GM19467 (cell line): ENCODE data around the gene STK17B.
A peak's percentile ranks its signal among the peaks of the same experiment; 100 is the strongest.

Experiments used
- ATAC-seq: cut with Tn5 transposase; IDR thresholded peaks from one replicate; pipeline ENCODE4 v1.9.1; 2021; ENCODE audit warnings: mild to moderate bottlenecking, moderate library complexity; ENCODE audit not compliant: unreplicated experiment

STK17B gene

DNA sequence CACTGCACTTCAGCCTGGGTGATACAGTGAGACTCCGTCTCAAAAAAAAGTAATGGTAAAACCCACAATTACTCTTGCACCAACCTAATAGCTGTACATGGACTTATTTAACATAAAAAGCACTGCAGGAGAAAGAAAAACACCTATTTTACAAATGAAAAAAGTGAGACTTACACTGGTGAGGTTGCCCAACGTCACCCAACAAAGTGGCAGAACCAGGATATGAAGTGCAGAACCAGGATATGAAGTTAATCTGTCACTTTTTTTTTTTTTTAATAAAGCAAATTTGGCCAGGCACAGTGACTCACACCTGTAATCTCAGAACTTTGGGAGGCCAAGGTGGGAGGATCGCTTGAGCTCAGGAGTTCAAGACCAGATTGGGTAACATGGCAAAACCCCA lies 13.5 kb upstream of the STK17B start:
- ATAC-seq, result no peak

DNA sequence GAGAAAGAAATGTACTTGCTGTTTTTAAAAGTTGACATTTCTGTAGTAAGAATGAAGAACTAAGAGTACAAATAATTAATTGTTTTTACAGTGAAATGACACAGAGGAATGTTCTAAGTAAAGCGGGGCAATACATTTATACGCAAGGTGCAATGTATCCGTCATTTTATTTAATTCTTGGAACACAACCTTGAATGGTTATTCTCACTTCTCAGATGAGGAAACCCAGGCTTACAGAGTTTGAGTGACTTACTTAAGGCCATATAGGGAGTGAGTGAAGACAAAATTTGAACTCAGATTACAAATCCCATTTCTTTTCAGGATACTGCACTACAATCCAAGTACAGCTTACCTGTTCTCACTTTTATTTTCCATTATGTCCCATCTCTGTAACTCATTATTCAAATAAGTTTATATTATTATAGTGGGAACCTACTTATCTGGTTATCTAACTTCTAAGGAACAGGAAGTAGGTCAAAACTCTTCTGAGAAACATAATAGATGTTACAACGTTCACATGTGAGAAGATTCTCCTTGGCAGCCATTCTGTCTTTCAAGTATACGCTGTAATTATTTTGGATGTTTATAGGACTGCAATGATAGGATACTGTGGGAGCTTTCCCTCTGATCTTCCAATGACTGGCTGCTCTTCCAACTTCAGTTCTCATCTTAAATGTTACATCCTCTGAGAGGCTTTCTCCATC lies 12.3 kb upstream of the STK17B start:
- no peak for ATAC-seq

DNA sequence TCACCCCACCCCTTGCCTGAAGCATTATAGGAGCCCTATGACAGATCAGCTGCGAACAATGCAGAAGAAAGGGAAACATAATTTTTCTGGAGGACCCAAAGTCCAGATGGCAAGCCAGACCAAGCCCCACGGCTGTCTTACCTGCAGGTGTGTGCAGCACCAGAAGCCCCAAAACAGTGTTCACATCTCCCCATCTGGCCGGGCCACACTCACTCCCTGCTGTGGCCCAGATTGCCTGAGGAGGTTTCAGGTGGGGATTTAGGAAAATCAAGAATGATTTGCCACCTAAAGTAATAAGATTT lies 11.7 kb upstream of the STK17B start:
- peak; percentile 25 for ATAC-seq

DNA sequence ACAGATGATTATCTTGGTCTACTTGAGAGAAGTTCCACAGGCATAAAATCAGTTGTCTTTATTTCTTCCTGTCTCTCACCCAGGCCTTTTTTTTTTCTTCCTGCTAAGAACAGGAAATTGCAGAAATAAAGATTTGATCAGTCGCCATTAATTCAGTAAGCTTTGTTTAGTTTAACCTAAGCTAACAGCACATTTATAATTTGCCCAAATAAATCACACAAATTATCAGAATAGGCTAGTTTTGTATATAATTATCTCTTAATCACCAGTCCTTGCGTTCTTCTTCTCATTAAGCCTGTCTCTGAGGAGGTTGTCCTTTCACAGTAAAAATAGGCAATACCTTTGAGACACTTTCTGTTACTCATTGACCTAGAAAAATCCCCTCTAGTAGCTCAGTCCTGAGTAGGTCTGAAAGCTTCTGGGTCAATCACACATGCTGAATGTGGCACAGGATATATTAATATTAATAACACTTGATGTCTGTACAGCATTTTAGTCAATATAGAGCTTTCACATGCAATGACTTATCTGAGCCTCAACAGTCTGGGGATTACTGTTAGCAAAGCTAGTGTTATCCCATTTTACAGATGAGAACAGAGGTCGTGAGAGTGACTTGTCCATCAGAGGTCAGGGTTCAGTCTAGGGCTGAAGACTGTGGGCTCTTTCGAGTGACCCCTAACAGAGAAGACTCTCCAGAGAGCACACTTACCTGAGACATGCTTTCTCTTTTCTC lies 11.2 kb upstream of the STK17B start:
- ATAC-seq, result peak; percentile 93

DNA sequence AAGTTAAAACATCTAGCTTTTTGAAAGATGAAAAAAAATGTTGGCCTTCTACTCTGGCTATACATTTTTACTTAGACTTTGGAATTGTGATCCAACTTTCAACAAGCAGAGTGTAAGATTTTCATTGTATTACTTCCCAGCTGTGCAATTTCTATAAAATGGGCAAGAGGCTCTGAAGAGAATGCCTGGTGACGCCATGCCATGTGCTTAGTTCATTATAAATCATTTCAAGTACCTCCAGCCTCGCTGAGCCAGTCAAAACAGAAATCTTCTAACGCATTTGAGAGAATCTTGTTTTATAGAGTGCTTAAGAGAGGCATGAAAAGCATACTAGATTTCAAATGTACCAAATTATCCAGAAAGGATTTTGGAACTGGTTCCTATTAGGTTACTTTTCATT lies 10.1 kb upstream of the STK17B start:
- no peak for ATAC-seq

DNA sequence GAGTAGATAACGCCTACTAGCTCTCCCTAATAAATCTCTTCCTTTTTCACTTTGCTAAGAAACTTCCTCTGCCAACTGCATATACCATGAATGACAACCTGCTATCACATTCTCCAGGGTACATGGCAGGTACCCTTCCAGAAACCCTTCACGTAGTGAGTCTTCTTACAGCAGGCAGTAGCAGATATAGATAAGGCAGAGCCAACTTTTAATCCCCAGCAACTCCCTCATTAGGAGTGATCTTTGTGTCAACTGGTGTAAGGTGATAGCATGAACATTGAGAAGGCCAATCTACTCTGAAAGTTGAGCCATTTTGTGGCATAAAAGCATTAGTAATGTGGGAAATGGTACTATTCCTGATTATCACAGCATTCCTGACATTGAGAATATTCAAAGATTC lies 5.7 kb upstream of the STK17B start:
- no peak for ATAC-seq

DNA sequence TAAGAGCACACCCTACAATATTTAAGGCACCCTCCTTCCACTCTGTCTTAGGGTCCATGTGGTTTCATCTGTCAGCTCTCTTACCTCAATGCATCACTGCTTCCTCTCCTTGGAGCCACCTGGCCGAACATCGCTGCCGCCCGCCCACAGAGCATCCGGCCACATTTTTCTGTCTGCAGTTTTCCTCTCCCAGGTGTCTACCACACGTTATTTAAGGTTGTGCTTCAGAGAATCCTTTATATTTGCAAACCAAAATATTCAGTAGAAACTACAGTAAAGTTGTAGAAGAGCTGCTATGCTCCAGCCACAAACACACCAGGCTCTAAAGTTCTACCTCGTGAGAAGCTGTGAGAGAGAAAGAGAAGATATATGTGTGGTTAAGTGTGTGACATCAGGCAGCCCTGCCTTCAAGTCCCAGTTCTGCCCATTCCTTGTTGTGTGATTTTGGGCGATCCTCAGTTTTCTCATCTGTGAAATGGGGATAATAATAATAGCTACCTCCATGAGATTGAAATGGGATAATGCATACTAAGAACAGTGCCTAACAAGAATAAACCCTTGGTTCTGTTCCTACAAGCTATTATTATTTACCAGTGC lies 4.9 kb upstream of the STK17B start:
- ATAC-seq, result peak; percentile 67

DNA sequence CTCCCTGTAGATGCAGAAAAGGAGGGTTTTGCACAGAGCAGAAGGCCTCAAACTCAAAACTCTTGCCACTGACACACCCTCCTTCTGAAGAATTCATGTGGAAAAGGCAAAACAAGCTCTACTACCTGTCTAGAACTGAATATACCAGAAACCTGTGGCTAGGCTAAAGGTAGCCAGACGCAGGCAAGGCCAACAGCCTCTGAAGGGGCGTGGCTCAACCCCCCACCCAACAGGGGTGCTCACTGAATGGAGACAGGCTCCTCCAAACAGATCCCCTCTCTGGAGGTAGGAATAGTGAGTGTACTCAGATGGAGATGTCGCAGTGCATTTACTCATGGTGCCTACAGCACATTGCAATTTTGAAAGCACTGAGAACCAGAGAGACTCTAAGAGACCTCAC lies 3.0 kb upstream of the STK17B start:
- no peak for ATAC-seq

DNA sequence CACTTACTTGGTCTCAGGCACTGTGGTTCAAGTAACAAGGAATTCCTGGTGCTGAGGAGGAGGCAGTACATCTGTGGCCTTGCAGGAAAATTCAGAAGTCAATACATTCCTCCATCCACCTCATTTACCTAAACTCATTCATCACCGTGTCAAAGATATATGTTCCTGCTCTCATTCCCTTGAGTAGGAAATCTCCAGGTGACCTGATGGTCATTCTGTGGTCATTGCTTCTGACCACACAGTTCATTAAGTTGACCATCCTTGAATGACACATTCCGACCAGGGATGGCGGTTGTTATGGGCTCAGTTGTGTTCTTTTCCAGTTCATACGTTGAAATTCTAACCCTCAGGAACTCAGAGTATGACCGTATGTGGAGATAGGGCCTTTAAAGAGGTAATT lies 2.1 kb upstream of the STK17B start:
- no peak for ATAC-seq

DNA sequence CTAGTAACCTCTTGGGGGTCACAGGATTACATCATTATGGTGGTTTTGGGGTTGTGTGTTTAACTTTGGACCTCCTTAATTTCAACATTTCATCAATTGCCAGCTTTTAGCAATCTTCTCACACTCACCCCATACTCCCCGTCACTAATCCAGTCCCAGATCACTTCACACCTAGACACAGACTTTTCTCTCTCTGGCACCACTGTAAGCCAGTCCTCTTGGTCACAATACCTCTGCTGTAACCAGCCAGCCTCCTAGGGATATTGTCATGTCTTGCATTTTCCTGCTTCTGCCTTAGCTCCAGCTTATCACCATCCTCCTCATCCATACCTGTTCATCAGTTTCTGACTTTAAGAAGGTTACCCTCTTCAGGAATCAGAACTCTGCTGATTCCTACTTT lies 1.6 kb upstream of the STK17B start:
- ATAC-seq, result no peak

DNA sequence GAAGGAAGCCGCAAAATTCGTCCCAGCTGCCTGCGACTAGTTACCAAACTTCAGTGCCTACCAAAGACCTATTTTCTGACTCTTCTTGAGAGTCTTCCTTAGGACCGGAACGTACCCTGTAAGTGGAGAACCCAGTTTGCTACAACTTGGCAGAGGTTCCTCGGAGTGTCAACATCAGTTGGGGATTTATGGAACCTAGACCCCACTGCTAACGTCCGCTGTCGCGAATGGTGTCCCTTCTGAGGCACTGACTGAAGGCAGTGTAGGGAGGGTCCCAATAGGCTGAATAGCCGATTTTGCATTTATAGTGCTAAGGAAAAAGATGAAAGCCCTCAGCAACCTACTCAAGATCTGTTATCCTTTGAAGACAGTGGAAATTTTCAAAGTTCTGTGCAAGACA lies 568 bp upstream of the STK17B start:
- ATAC-seq, result no peak

DNA sequence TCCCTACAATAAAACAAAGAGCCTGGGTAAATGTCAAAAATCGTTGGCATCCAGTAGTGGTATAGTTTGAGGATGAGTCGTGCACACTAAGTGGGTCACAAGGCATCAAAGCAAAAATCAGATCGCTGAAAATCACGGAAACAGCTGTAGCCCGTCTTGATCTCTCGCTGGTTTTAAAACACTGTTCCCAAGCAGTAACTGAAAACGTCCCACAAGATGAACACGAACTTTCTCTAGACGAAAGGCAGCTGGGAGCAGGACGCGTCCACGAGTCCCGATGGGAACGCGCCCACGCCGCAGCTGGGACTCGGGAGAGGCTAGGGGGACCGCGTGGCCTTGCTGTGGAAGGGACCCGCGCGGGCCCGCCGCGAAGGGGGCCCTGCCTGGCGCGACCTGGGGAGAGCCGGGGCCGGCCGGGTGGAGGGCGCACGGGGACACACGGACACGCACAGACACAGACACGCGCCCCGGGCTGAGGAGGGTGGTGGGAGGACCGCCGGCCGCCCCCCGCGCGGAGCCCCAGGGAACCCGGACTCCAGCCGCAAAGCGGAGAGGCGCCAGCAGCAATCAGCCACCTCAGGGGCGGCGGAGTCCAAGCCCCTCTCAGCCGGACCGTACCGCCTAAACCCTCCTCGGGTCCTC lies 651 bp downstream of the STK17B start:
- peak; percentile 1 for ATAC-seq

DNA sequence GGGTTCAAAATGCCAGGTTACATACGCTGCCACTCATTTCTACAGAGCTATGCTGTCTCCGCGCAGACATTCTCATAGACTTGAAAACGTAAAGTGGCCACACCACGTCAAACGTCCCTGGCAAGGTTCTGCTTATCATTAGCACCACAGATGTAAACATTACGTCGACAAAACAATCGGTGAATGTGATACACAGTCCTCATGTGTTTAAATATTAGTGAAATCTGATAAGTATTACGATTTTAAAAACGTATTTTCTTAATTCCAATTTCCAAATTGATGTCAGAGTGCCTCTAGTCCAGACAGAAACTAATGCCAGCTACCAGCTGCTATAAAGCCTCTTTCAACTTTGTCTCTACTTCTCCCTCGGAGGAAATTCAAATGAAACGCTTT lies 1.2 kb downstream of the STK17B start:
- ATAC-seq, result no peak

DNA sequence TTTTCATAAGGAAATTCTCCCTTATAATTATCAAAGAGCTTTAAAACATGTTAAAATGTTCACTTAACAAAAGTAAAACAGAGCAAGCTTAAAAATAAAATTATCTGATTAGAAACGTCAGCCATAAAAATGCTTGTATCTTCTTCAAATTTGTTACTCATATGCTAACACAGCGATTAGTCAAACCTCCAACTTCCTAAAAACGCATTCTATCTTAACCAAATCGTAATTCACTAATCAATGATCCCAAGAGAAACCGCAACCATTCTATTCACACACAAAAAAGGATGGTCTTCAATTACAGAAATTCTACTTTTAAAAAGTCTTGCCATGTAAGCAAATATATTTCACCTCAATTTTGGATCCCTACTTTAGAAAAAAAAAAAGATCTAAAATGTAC lies 1.9 kb downstream of the STK17B start:
- no peak for ATAC-seq

DNA sequence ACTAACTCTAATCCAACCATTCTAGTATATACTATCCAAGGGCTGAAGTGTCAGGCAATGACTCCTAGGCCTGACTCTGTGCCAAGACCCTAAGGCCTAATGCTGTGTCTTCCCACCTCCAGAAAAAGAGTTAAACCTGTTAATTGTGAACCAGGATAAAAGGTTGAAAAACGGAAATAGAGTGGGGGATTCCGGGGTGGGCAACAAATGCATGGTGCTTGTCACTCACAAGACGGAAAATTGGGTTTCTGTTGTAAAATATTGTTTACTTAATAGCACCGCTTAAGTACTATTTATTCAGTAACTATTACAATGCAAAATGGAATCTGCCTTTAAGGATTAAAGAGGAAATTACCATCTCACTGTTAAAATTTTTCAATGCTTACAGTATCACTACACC lies 3.2 kb downstream of the STK17B start:
- ATAC-seq, result no peak

DNA sequence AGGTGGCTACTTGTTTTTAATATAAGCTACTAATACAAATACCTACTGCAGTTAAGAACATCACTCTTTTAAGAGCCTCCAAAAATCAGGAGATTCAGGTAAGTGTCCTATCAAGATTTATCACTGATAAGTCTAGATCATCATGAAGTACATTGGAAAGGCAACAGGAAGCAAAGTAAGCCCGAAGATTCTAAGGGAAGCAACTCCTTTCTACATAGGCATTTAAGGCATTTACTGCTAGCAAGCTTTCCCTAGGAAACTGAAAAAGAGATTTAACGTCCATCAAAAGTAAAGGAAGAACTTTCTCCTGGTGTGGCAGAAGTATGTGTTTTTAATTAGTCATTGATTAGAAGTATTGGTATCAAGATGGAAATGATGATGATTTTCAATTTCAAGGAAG lies 3.7 kb downstream of the STK17B start:
- no peak for ATAC-seq

DNA sequence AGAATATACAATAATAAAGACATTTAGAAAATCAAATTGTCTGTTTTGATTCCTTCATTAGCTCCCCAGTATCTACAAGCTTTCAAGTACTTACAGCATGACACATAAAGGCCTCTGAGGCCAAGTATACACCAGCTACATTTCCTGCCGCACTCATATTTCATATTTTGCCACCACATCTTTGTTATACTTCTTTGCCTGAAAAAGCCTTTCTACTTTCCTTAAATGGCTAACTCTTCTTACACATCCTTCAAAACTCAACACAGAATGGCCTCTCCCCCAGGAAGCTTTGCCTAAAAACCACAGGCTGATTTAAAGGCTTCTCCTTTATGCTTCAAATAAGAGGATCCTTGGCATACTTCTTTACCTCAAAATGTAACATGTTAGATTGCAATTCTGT lies 4.5 kb downstream of the STK17B start:
- no peak for ATAC-seq

DNA sequence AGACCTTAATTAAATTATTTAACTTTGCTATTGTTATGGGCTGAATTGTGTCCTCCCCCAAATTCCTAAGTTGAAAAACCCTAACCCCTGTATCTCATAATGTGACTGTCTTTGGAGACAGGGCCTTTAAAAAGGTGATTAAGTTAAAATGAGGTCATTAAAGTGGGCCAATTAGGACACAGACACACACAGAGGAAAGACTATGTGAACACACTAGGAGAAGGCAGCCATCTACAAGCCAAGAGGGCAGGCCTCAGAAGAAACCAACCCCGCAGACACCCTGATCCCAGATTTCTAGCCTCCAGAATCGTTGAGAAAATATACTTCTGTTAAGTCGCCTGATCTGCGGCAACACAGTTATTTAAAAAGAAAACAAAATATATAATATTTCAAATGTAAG lies 6.4 kb downstream of the STK17B start:
- ATAC-seq, result no peak

DNA sequence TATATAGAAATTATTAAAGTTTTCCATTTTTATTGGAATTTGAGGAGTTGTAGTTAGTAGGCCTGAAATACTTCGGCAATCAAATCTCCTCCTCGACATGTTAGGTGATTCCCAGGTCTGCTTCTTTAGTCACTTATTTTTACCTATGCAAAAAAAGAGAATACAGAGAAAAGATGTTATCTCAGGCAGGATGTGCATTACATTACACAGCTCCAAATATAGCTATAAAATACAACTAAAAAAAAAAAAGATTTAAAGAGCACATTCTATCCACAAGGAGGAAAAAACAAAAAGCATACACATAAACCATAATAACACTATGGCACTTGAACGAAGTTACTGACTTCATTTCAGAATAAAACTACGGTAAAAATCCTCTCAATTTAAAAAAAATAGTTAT lies 8.1 kb downstream of the STK17B start:
- no peak for ATAC-seq

DNA sequence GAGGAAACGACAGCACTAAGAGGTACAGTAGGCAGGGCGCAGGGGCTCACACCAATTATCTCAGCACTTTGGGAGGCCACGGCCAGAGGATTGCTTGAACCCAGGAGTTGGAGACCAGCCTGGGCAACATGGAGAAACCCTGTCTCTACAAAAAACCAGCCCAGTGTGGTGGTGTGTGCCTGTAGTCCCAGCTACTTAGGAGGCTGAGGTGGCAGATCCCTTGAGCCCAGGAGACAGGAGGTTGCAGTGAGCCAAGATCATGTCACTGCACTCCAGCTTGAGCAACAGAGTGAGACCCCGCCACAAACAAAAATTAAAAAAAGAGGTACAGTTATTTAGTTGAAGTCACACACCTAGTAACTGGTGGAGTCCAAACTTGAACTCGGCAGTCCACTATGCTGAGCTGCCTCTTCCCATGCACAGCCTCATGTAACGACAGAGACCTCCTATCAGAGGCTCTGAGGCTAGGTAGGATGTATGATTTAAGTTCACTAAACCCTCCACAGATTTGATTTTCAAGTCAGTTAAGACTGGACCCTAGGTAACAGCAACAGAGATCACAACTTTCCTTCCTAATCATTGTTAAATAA lies 8.7 kb downstream of the STK17B start:
- no peak for ATAC-seq

DNA sequence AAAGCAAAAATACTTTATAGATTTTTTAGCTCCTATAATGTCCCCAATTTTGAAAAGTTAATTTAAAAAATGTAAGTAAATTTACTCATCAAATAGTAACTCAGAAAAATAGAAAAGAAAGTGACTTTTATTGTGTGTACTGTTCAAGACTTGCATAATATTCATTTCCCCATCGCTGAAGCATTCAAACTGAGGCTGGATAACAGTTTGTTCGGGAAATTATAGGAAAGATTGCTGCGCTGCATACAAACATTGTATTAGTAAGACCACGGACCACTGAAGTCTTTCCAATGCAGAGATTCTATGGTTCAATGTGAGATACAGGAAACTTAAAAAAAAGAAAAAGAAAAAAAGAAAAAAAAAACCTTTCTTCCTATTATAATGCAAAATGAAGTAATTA lies 10.4 kb downstream of the STK17B start:
- no peak for ATAC-seq

DNA sequence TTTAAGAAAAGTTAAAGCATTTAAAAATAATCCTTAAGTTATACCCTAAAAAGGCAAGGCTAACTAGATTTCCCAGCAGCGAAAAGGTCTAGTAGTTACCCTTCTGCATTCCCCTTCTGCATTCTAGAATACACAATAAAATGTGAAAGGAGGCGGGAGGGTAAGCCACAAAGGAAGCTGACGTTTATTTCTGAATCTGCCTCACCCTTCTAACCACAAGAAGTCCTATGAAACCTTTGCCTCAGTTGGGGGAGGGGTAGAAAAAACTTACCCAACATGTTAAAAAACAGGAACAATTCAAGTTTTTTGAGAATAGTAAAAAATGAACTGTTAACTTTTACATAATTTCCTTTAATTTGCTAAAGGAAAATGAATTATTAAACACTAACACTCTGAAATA lies 11.3 kb downstream of the STK17B start:
- ATAC-seq, result peak; percentile 69
